Activated CD8-positive, alpha-beta memory T cell treated with anti-CD3 and anti-CD28 coated beads, Interleukin-2, amount 50 U/mL, for 48 hours (primary cell): Measurements from ENCODE around the gene SATB1.
"Not testable (repeated sequence)": the region's sequence is repeated elsewhere in the genome, so short reads cannot be mapped to it uniquely, and the experiment has no call there.

Experiments
- DNase-seq: peaks from one replicate; pipeline ENCODE4 v3.0.0-alpha.2; 2020

Gene SATB1

GRCh38 chr3:18424729-18425640 lies at the start of gene SATB1:
Gene SATB1, minus strand, starts transcription at chr3:18425339. Its CDS starts 4,372 bp downstream, at chr3:18420967.
- peak; percentile 86 for DNase-seq

- DNase-seq: no peak
Measured at GRCh38 chr3:18474202-18474601, 49.1 kb upstream of the SATB1 start.

GRCh38 chr3:18469775-18470174 lies 44.6 kb upstream of the SATB1 start:
- DNase-seq: no peak

- no peak for DNase-seq
Measured at GRCh38 chr3:18466136-18466535, 41.0 kb upstream of the SATB1 start.

GRCh38 chr3:18454766-18455165 lies 29.6 kb upstream of the SATB1 start:
- DNase-seq: no peak

- DNase-seq: not testable (repeated sequence)
Measured at GRCh38 chr3:18449618-18450017, 24.5 kb upstream of the SATB1 start.

- DNase-seq: no peak
Measured at GRCh38 chr3:18447720-18448119, 22.6 kb upstream of the SATB1 start.

- no peak for DNase-seq
Measured at GRCh38 chr3:18446149-18446825, 21.1 kb upstream of the SATB1 start.

- peak; percentile 84 for DNase-seq
Measured at GRCh38 chr3:18445401-18446148, 20.4 kb upstream of the SATB1 start.

- peak; percentile 87 for DNase-seq
Measured at GRCh38 chr3:18444595-18445400, 19.7 kb upstream of the SATB1 start.

GRCh38 chr3:18443665-18444594 lies 18.8 kb upstream of the SATB1 start:
- DNase-seq: peak; percentile 81

- DNase-seq: no peak
Measured at GRCh38 chr3:18442756-18443664, 17.9 kb upstream of the SATB1 start.

GRCh38 chr3:18441551-18441950 lies 16.4 kb upstream of the SATB1 start:
- no peak for DNase-seq

- no peak for DNase-seq
Measured at GRCh38 chr3:18440066-18440722, 15.1 kb upstream of the SATB1 start.

GRCh38 chr3:18439281-18439680 lies 14.1 kb upstream of the SATB1 start:
- no peak for DNase-seq

- DNase-seq: peak; percentile 80
Measured at GRCh38 chr3:18438586-18438985, 13.4 kb upstream of the SATB1 start.

GRCh38 chr3:18436213-18436612 lies 11.1 kb upstream of the SATB1 start:
- DNase-seq: no peak

GRCh38 chr3:18434711-18435110 lies 9.6 kb upstream of the SATB1 start:
- no peak for DNase-seq

GRCh38 chr3:18432752-18433151 lies 7.6 kb upstream of the SATB1 start:
- no peak for DNase-seq

GRCh38 chr3:18431266-18431665 lies 6.1 kb upstream of the SATB1 start:
- no peak for DNase-seq
